ENCODE results near the gene C3orf18. TPM values are rescaled to one million over a fixed set of nuclear protein-coding genes. Genes with fewer than 3 reads are reported as not detected.
A peak's percentile ranks its signal among the peaks of the same experiment; 100 is the strongest.

Gene C3orf18
- total and polyA plus RNA-seq, 9 of the 15 experiments (the other 6 are each of a cell fraction or from before 2014, with no cell fraction given): 0.01 to 2.3 (median 0.94) TPM

GRCh38 chr3:50600841-50601591 lies 33.5 kb upstream of the C3orf18 start:
- 0 out of 2 replicates have a peak, but pooled peaks cover 4% of the 10 kb centered on the region for H4K20me1 ChIP-seq (replicated peaks; ENCODE audit: control insufficient read depth, insufficient read depth, low read length)
- CTCF ChIA-PET (ENCODE audit: low intra/inter-chr PET ratio): interaction anchor here (0.8 kb wide), 1 partner anchor 13 kb away, joined by 4 read pairs; no protein-coding TSS in a partner anchor
- peaks cover 3% of the 10 kb centered on the region for H3K9me1 ChIP-seq (ENCODE audit: control insufficient read depth, insufficient read depth, low read length)
- peaks cover 26% of the 10 kb centered on the region; the same call in 2 of the 3 replicates for H3K36me3 ChIP-seq (ENCODE audit: control insufficient read depth, insufficient read depth, low read length)
- DNase-seq (ENCODE audit: extremely low read depth in 1 of 4, low spot score in 3 of 4) (peak; percentile 66 to 94 (median 75)), FAIRE-seq (peak; percentile 86), ATAC-seq (peak; percentile 72)
- H3K79me2 ChIP-seq (ENCODE audit: control insufficient read depth, insufficient read depth, low read length): peaks cover 33% of the 10 kb centered on the region
- no peaks in the 10 kb centered on the region for H3K27me3 ChIP-seq (ENCODE audit: control insufficient read depth in 2 of 2, insufficient read depth in 2 of 2, low read length in 2 of 2)
- BruUV-seq (replicated peaks): no TSS peak
- WGBS (ENCODE audit: insufficient coverage, low coverage, missing lambda C conversion rate): under 1% methylated on average over 13 of the region's 14 CpGs
- no peak overlapping the region; the same call in 1 of the 2 replicates for H3K4me3 ChIP-seq
- H3K9me3 ChIP-seq (replicated peaks; ENCODE audit: control insufficient read depth, insufficient read depth, low read depth, low read length): no peaks in the 10 kb centered on the region
- H3K4me2 ChIP-seq (ENCODE audit: insufficient read depth, low read length): peak overlapping the region; percentile 78
- peaks cover 58 to 74% of the 10 kb centered on the region in 2 experiments for H3K4me1 ChIP-seq (replicated peaks in 1 of 2; ENCODE audit: control insufficient read depth in 2 of 2, insufficient read depth in 2 of 2, low read length in 2 of 2)
- peak overlapping the region; percentile 96 for H3K27ac ChIP-seq (ENCODE audit: extremely low read depth, low read depth, low read length)
- H3K9ac ChIP-seq (ENCODE audit: insufficient read depth in 1 of 2, low read depth in 2 of 2, low read length in 2 of 2): peak overlapping the region; percentile 74 to 89
- intact Hi-C loops (cut with micrococcal nuclease) (loop anchor here (1.0 kb wide), 2 partner anchors 10 to 11 kb away; no protein-coding TSS in a partner anchor), in situ Hi-C loops (cut with MboI) (no loop called here)
- POLR2A ChIA-PET: interaction anchor here (0.5 to 3.9 kb wide), 7 partner anchors 10 to 1743 kb away, joined by 3 to 44 read pairs (median 7); partner anchors contain the start of gene HEMK1
- peak overlapping the region; percentile 25; the same call in 1 of the 2 replicates for H2AFZ ChIP-seq (ENCODE audit: low read depth, low read length)
- TF ChIP-seq CTCFL (IDR thresholded peaks at IDR 0.05; ENCODE audit: borderline replicate concordance, insufficient read depth, low read depth, low read length, poor library complexity, severe bottlenecking): no peak
- TF ChIP-seq GABPA (tag; conservative IDR thresholded peaks at IDR 0.05; ENCODE audit: low read depth): no peak; the same call in 1 of the 2 replicates
- TF ChIP-seq SMARCA4 (IDR thresholded peaks at IDR 0.05): peak; percentile 54; the same call in 1 of the 2 replicates
- no peak for TF ChIP-seq ARNT (IDR thresholded peaks at IDR 0.05)
- TF ChIP-seq TCF7L2 (IDR thresholded peaks at IDR 0.05; ENCODE audit: low read depth, low read length): no peak
- TF ChIP-seq KLF16 (IDR thresholded peaks at IDR 0.05): peak; percentile 91
- no peak for TF ChIP-seq ZNF507 (tag; conservative IDR thresholded peaks at IDR 0.05)
- TF ChIP-seq SNAPC5 (CRISPR knock-in tag; IDR thresholded peaks at IDR 0.05): no peak
- peak; percentile 96 for TF ChIP-seq REST (IDR thresholded peaks at IDR 0.05; ENCODE audit: borderline replicate concordance)
- TF ChIP-seq REST (CRISPR knock-in tag; IDR thresholded peaks at IDR 0.05; ENCODE audit: low read depth): peak; percentile 40; the same call in 1 of the 2 replicates
- TF ChIP-seq NFIX (CRISPR knock-in tag; IDR thresholded peaks at IDR 0.05; ENCODE audit: low read depth): no peak
